ENCODE measurements around the gene MRPS2.

- TF ChIP-seq, protein P1, sequence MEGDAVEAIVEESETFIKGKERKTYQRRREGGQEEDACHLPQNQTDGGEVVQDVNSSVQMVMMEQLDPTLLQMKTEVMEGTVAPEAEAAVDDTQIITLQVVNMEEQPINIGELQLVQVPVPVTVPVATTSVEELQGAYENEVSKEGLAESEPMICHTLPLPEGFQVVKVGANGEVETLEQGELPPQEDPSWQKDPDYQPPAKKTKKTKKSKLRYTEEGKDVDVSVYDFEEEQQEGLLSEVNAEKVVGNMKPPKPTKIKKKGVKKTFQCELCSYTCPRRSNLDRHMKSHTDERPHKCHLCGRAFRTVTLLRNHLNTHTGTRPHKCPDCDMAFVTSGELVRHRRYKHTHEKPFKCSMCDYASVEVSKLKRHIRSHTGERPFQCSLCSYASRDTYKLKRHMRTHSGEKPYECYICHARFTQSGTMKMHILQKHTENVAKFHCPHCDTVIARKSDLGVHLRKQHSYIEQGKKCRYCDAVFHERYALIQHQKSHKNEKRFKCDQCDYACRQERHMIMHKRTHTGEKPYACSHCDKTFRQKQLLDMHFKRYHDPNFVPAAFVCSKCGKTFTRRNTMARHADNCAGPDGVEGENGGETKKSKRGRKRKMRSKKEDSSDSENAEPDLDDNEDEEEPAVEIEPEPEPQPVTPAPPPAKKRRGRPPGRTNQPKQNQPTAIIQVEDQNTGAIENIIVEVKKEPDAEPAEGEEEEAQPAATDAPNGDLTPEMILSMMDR (IDR thresholded peaks at IDR 0.05): no peak
- TF ChIP-seq ZFX (IDR thresholded peaks at IDR 0.05; ENCODE audit: borderline replicate concordance): no peak
Measured at GRCh38 chr9:135512904-135513303, 12.4 kb downstream of the MRPS2 start.
